Neural cell (in vitro differentiated cells): ENCODE measurements around the gene ANKRD62. TPM values are rescaled to one million over a fixed set of nuclear protein-coding genes. Genes with fewer than 3 reads are reported as not detected.

Experiments used
- H2AFZ ChIP-seq: fragments of 200-600, 300-800 bp; sonication (generic), shearing (Covaris generic); 2 replicates; pipeline ENCODE4 v1.6.0; 2014; ENCODE audit warnings: low read depth, mild to moderate bottlenecking, antibody characterized with exemption, low read length, moderate library complexity
- H3F3A ChIP-seq: fragments of 200-600 bp; shearing (Covaris generic); 2 replicates; pipeline ENCODE4 v1.6.1; 2016; ENCODE audit warnings: mild to moderate bottlenecking, moderate library complexity, mixed read lengths, antibody characterized with exemption, low read length; ENCODE audit not compliant: insufficient read depth, poor library complexity, severe bottlenecking
- H3K27ac ChIP-seq: fragments of 200-600, 300-800 bp; sonication (generic), shearing (Covaris generic); 2 replicates; pipeline ENCODE4 v1.5.1; 2014; ENCODE audit warnings: mild to moderate bottlenecking, low read length, moderate library complexity
- H3K27me3 ChIP-seq: fragments of 300-800, 200-600 bp; sonication (generic), shearing (Covaris generic); 2 replicates; pipeline ENCODE4 v1.6.0; 2014; ENCODE audit warnings: mild to moderate bottlenecking, low read depth, low read length, moderate library complexity; ENCODE audit not compliant: insufficient read depth
- H3K36me3 ChIP-seq: fragments of 300-800, 200-600 bp; sonication (generic), shearing (Covaris generic); 2 replicates; pipeline ENCODE4 v1.5.1; 2014; ENCODE audit warnings: mild to moderate bottlenecking, antibody characterized with exemption, low read length, moderate library complexity; ENCODE audit not compliant: insufficient read depth
- H3K4me2 ChIP-seq: fragments of 300-800, 200-600 bp; sonication (generic), shearing (Covaris generic); 2 replicates; pipeline ENCODE4 v1.6.0; 2014; ENCODE audit warnings: mild to moderate bottlenecking, low read length
- H3K4me3 ChIP-seq: fragments of 300-800, 200-600 bp; sonication (generic), shearing (Covaris generic); 2 replicates; pipeline ENCODE4 v1.5.1; 2014; ENCODE audit warnings: mild to moderate bottlenecking, low read length, moderate library complexity
- H3K79me2 ChIP-seq: fragments of 200-600 bp; shearing (Covaris generic); replicated peaks from 2 replicates; pipeline ENCODE4 v1.6.0; 2014; ENCODE audit warnings: mild to moderate bottlenecking, low read length, moderate library complexity; ENCODE audit not compliant: insufficient read depth
- H3K9ac ChIP-seq: fragments of 300-800, 200-600 bp; sonication (generic), shearing (Covaris generic); 2 replicates; pipeline ENCODE4 v1.6.1; 2016; ENCODE audit warnings: mild to moderate bottlenecking, low read length, mixed read lengths
- H3K9me2 ChIP-seq: fragments of 200-600 bp; shearing (Covaris generic); 2 replicates; pipeline ENCODE4 v1.6.1; 2016; ENCODE audit warnings: mild to moderate bottlenecking, low read length, mixed read lengths; ENCODE audit not compliant: insufficient read depth
- H3K9me3 ChIP-seq: fragments of 200-600, 300-800 bp; sonication (generic), shearing (Covaris generic); 2 replicates; pipeline ENCODE4 v1.6.1; 2016; ENCODE audit warnings: mild to moderate bottlenecking, mixed run types, low read length, moderate library complexity, mixed read lengths
- H4K20me1 ChIP-seq: fragments of 200-600 bp; shearing (Covaris generic); 2 replicates; pipeline ENCODE4 v1.6.1; 2016; ENCODE audit warnings: mild to moderate bottlenecking, mixed run types; ENCODE audit not compliant: insufficient read depth
- CTCF ChIP-seq: fragments of 450-650 bp; IDR thresholded peaks from 2 replicates; pipeline ENCODE4 v1.5.1; 2014; ENCODE audit warnings: antibody characterized with exemption, mild to moderate bottlenecking, moderate library complexity; ENCODE audit not compliant: poor library complexity, severe bottlenecking
- EP300 ChIP-seq: fragments of 450-650 bp; conservative IDR thresholded peaks from 2 replicates; pipeline ENCODE4 v1.6.1; 2014; ENCODE audit warnings: antibody characterized with exemption, mild to moderate bottlenecking, moderate library complexity; ENCODE audit not compliant: poor library complexity, severe bottlenecking
- EZH2 ChIP-seq: fragments of 200-600, 300-800 bp; shearing (Covaris generic), sonication (generic); IDR thresholded peaks from 2 replicates; pipeline ENCODE4 v1.6.1; 2014; ENCODE audit warnings: antibody characterized with exemption, low read length, borderline replicate concordance, mild to moderate bottlenecking; ENCODE audit not compliant: insufficient read depth, poor library complexity, severe bottlenecking
- MXI1 ChIP-seq: fragments of 450-650 bp; conservative IDR thresholded peaks from 2 replicates; pipeline ENCODE4 v1.6.1; 2014; ENCODE audit warnings: antibody characterized with exemption, mild to moderate bottlenecking; ENCODE audit not compliant: poor library complexity, severe bottlenecking
- POLR2AphosphoS5 ChIP-seq: IDR thresholded peaks from 2 replicates; pipeline ENCODE4 v1.6.1; 2012
- RAD21 ChIP-seq: fragments of 450-650 bp; conservative IDR thresholded peaks from 2 replicates; pipeline ENCODE4 v1.6.1; 2014; ENCODE audit warnings: antibody characterized with exemption, mild to moderate bottlenecking, moderate library complexity
- REST ChIP-seq: IDR thresholded peaks from 2 replicates; pipeline ENCODE4 v1.6.1; 2012; ENCODE audit warnings: borderline replicate concordance
- SMC3 ChIP-seq: fragments of 450-650 bp; conservative IDR thresholded peaks from 2 replicates; pipeline ENCODE4 v1.6.1; 2014; ENCODE audit warnings: antibody characterized with exemption, mild to moderate bottlenecking, moderate library complexity; ENCODE audit not compliant: poor library complexity
- TAF1 ChIP-seq: IDR thresholded peaks from 2 replicates; pipeline ENCODE4 v1.6.1; 2012; ENCODE audit warnings: low read depth
- polyA plus RNA-seq: library from polyadenylated mRNA; depleted of rRNA; stranded (reverse); fragments of >200 nt; gene quantifications from 2 replicates; pipeline ENCODE4 v1.2.3, GENCODE V29; 2014

The ANKRD62 gene
- polyA plus RNA-seq, 1 donor from 2014 or later = not detected

GRCh38 chr18:12102136-12102842, 8.6 kb downstream of the ANKRD62 start:
- no peaks in the 10 kb centered on the region for H3K27me3 ChIP-seq
- no peak for TF ChIP-seq EZH2
- no peak for TF ChIP-seq TAF1
- no peak for TF ChIP-seq REST
- no peak for TF ChIP-seq MXI1
- TF ChIP-seq POLR2AphosphoS5 = no peak
- TF ChIP-seq EP300 = no peak
- TF ChIP-seq SMC3 = no peak
- no peak for TF ChIP-seq RAD21
- TF ChIP-seq CTCF = no peak
- no peak overlapping the region for H3K4me3 ChIP-seq
- H4K20me1 ChIP-seq = no peaks in the 10 kb centered on the region
- H3K9me2 ChIP-seq = no peaks in the 10 kb centered on the region
- H3K4me2 ChIP-seq = no peak overlapping the region
- no peaks in the 10 kb centered on the region for H3K9me3 ChIP-seq
- H3K27ac ChIP-seq = no peak overlapping the region
- no peaks in the 10 kb centered on the region for H3K79me2 ChIP-seq
- H3F3A ChIP-seq = no peaks in the 10 kb centered on the region
- no peak overlapping the region for H3K9ac ChIP-seq
- no peaks in the 10 kb centered on the region for H3K36me3 ChIP-seq
- no peak overlapping the region for H2AFZ ChIP-seq

- H3K9me3 ChIP-seq = no peaks in the 10 kb centered on the region
- H3K36me3 ChIP-seq = no peaks in the 10 kb centered on the region
- no peak overlapping the region for H3K9ac ChIP-seq
- H4K20me1 ChIP-seq = no peaks in the 10 kb centered on the region
- H3K9me2 ChIP-seq = no peaks in the 10 kb centered on the region
- no peaks in the 10 kb centered on the region for H3K27me3 ChIP-seq
- no peak overlapping the region for H3K4me2 ChIP-seq
- H3K4me3 ChIP-seq = no peak overlapping the region
- TF ChIP-seq CTCF (no peak), EP300 (no peak), SMC3 (no peak), TAF1 (no peak), MXI1 (no peak), RAD21 (no peak), EZH2 (no peak), POLR2AphosphoS5 (no peak), REST (no peak)
- H2AFZ ChIP-seq = no peak overlapping the region
- no peak overlapping the region for H3K27ac ChIP-seq
- no peaks in the 10 kb centered on the region for H3F3A ChIP-seq
- no peaks in the 10 kb centered on the region for H3K79me2 ChIP-seq
Observed at GRCh38 chr18:12106471-12106870, 12.8 kb downstream of the ANKRD62 start.
